GM18519 (cell line): Measurements from ENCODE around the gene OTUD4.
"Not testable (repeated sequence)": the region's sequence is repeated elsewhere in the genome, so short reads cannot be mapped to it uniquely, and the experiment has no call there.

Source experiments
- ATAC-seq: cut with Tn5 transposase; IDR thresholded peaks from one replicate; pipeline ENCODE4 v1.9.1; 2021; ENCODE audit warnings: mild to moderate bottlenecking, moderate library complexity; ENCODE audit not compliant: unreplicated experiment, low FRiP score

Gene OTUD4

DNA sequence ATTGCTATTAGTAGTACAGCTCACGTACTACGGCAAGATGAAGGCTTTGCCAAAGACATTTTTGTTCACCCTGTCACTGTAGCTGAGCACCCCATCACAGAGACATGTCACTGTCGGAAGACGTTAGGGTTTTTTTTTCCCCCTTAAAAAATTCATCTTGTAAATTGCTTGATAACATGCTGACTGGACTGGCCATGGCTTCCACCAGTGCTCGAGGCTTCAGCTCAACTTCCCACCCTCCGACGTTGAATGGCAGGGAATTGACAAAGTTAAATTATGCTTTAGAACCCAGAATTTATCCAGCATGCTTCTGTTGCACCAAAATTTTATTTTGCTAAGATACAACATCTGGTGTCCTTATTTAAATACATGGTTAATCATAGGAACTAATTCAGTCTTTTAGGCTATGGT, 707 bp upstream of the OTUD4 start:
- no peak for ATAC-seq

DNA sequence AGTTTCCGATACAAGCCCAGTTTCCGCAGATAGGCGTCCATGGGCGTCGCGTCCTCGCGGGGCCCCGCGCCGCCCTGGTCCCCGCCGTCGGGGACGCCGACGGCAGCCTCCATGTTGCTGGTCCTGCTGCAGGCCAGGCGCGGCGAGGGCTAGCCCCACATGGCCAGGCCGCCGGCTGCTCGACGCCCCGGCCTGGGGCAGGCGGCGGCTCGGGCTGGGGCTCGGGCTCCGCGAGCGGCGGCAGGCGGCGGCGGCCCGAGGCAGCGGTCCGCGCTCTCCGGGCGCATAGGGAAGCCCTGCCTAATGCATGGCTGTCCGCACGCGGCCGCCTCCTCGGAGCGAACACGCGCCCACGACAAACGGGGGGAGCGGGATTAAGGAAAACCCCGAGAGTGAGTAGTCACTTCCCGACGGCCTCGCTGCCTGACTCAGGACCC, 510 bp downstream of the OTUD4 start:
- peak; percentile 9 for ATAC-seq

DNA sequence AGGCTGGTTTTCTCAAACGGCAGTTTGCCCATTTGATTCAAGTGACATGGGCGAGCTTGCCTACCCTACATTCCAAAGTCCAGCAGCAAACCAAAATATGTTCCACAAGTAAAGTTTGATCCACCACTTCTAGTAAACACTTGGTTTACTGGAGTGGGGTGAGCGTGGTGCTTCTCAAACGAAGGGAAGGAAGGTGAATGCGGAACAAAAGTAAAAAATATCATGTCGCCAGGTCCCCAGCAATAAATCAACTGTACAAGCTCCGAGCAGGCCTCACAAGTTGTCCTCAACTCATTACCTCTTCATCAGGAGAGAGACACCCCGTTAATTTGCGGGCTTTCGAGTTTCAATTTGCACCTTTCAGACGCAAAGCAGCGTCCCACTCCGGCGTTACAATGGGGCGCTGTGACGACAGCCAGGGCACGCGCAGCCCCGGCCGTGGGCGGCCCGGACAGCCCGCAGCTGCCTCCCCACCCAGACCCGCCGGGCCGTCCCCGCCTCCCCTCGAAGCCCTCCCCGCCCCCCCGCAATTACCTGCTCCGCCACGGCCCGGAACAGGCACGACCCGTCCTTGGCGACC, 1.0 kb downstream of the OTUD4 start:
- peak; percentile 27 for ATAC-seq

- ATAC-seq = no peak
Measured at GRCh38 chr4:145178740-145179280, 1.6 kb downstream of the OTUD4 start.

- no peak for ATAC-seq
Measured at GRCh38 chr4:145177906-145178538, 2.4 kb downstream of the OTUD4 start.

DNA sequence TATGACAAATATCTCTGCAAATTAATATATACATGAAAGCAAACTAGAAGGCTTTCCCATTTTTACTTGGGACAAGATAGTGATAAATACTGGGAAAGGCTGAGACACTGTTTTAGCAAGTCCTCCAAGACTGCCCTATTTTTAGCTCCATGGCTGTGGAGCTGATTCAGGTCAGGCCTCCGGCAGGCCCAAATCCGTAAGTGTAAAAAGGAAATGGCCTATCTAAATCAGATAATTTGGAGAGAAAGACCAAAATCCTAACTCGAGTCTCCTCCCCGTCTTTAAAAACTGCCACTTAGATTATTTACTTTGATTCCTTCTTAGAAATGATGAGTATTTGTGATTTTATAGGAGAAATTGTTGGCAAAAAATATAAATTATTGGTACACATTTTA, 2.9 kb downstream of the OTUD4 start:
- ATAC-seq = no peak

- no peak for ATAC-seq
Measured at GRCh38 chr4:145176641-145177432, 3.6 kb downstream of the OTUD4 start.

DNA sequence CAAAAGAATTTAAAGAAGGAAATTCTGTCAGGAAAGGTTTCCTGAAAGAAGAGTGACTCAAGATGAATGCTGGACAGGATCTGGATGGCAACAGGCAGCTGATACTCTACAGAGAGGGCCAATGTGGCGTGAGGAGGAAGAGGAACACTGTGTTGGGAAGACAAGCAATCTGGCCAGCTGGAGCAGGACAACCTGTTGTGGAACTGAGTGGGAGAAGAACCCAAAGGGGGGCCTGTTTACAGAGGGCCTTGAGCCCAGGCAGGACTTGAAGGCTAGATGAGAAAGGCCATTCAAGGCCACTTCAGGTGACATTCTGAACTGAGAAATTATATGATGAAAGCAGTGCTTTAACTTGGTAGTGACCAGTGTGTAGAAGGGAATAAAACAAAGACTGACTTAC, 8.5 kb downstream of the OTUD4 start:
- no peak for ATAC-seq

DNA sequence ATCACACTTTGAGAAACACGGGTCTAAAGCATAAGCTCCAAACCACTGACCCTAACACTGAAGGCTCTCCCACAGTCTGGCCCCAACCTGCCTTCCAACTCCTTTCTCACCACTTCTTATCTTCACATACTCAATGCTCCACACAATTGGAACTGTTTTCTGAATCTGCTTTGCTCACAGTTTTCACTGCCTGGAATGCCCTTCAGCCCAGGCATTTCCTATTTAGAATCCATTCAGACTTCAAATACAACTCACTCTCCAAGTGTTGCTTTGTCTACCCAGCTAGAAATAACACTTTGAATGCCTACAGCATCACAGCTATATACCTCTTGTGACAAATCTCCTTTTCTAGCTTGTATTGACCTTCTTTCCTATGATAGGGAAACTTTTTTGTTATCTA, 10.2 kb downstream of the OTUD4 start:
- ATAC-seq = no peak

GRCh38 chr4:145168581-145169187, 11.7 kb downstream of the OTUD4 start:
- no peak for ATAC-seq

GRCh38 chr4:145167887-145168286, 12.5 kb downstream of the OTUD4 start:
- ATAC-seq = no peak

DNA sequence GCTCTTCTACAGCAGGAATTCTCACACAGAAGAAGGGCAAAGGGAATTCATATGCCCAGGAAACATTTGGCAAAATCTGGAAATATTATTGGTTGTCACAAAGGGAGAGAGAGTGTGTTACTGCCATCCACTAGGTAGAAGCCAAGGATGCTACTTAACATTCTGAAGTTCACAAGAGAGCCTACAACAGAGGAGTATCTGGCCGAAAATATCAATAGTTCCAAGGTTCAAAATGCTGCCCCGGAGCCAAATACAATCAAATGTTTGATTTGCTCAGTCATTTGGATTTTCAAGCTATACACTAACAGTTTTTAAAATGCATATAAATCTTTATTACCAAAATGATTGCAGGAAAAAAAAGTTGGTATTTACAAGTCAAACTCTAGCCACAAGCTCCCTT, 18.8 kb downstream of the OTUD4 start:
- no peak for ATAC-seq

DNA sequence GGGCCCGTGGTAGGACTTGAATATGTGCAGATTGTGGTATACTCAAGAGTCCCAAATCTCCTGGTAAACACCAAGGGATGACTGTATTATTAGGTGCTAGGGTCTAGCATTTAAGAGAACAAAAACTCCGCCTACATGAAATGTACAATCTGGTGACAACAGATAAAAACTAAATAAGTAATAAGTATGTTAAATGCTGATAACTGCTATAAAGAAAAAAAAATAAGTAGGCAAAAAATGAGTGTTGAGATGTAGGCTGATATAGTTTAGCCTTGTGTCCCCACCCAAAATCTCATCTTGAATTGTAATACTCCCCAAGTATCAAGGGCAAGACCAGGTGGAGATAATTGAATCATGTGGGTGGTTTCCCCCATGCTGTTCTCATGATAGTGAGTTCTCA, 23.4 kb downstream of the OTUD4 start:
- no peak for ATAC-seq

- no peak for ATAC-seq
Measured at GRCh38 chr4:145155268-145155870, 25.0 kb downstream of the OTUD4 start.

GRCh38 chr4:145154573-145154972, 25.8 kb downstream of the OTUD4 start:
- no peak for ATAC-seq

GRCh38 chr4:145153904-145154298, 26.5 kb downstream of the OTUD4 start:
- no peak for ATAC-seq

- ATAC-seq = no peak
Measured at GRCh38 chr4:145153181-145153903, 27.0 kb downstream of the OTUD4 start.

GRCh38 chr4:145148980-145149379, 31.4 kb downstream of the OTUD4 start:
- ATAC-seq = no peak

DNA sequence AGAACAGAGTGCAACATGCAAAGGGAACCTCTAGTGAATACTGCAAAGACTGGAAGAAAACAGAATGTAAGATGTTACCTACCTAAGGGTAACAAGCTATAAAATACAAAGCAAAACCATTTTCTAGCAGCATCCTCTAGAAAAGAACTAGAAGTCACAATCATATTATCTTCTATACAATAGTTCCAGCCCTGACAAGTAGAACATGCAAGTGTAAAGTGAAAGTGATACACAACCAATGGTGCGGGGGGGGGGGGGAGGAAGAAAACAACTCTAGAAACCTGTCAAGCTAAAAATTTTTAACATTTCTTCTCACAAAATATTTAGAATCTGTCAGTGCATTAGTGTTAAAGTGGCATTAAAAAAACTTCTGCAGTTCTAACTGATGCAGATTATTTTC, 44.2 kb downstream of the OTUD4 start:
- ATAC-seq = not testable (repeated sequence)

DNA sequence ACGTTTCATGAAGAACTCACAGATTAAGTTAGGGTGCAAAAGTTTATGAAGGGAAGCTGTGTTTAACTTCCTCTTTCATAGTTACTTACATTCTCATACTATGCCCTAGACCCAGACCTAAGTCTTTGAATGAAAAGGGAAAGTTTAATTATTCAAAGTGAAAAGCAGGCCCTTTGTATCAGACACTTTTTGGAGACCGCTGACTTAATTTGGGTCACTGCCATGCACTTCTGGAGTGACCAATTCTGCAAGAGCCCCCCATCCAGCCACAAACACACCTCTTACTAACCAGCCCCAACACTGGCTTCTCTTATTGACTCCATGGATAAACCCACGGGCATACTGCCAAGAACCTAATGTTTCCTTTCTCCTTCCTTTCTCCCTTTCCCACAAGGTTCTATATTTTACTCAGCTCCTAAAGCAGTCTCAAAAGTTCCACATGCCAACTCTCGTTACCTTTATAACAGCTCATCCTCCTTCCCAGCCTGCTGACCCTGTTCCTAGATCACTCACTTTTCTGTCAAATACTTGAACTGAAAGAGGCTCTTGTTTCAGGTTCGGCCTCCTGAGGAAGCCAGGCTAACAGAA, 47.8 kb downstream of the OTUD4 start:
- peak; percentile 77 for ATAC-seq
